ENCODE measurements around the gene CEBPZ.

The CEBPZ gene

GRCh38 chr2:37180006-37180639, 51.3 kb downstream of the CEBPZ start:
- DNase-seq (ENCODE audit: low read depth) = no peak

GRCh38 chr2:37173741-37174140, 57.7 kb downstream of the CEBPZ start:
- DNase-seq (ENCODE audit: low read depth) = no peak

DNA sequence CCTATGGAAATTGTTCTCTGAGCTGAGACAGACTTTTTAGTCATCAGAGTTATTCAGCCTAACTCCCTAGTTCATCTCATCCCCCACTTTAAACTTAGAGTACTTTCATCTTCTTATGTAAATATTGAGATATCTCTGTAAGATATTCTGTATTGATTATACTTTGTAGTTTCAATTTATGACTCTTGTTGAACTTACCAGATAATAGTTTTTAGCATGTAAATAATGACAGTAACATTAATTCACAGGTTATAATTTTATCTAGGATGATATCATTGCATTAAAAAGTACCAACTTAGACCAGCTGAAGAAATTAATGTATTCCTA, 59.8 kb downstream of the CEBPZ start:
- DNase-seq (ENCODE audit: low read depth) = no peak

DNA sequence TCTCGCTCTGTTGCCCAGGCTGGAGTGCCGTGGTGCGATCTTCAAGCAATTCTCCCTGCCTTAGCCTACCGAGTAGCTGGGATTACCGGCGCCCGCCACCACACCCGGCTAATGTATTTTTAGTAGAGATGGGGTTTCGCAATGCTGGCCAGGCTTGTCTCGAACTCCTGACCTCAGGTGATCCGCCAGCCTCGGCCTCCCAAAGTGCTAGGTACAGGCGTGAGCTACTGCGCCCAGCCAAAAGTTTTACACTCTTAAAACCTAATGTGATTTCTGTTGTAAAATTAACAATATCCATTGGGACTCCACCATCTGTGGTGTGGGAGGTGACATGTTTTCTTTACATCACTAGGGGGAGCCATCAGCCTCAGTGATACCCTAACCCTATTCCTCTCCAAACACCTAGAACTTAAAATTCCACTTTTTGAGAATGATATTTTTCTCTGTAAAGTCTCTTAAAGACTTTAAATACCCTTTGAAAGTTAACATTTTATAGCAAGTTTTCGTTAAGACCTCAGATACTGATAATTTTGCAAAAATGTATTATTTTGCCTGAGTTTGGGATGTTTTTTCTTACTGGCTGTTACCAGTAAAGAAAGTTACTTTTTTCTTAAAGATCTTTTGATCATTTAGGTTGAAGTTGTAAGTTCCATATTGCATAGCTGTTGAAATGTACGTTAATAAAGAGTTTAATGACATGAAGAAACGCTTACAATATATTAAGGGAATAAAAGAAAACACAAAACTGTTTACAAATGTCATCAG, 63.0 kb downstream of the CEBPZ start:
- DNase-seq (ENCODE audit: low read depth) = no peak

- DNase-seq (ENCODE audit: low read depth) = no peak
Measured at GRCh38 chr2:37167636-37168180, 63.7 kb downstream of the CEBPZ start.

GRCh38 chr2:37164757-37165156, 66.6 kb downstream of the CEBPZ start:
- DNase-seq (ENCODE audit: low read depth) = no peak

DNA sequence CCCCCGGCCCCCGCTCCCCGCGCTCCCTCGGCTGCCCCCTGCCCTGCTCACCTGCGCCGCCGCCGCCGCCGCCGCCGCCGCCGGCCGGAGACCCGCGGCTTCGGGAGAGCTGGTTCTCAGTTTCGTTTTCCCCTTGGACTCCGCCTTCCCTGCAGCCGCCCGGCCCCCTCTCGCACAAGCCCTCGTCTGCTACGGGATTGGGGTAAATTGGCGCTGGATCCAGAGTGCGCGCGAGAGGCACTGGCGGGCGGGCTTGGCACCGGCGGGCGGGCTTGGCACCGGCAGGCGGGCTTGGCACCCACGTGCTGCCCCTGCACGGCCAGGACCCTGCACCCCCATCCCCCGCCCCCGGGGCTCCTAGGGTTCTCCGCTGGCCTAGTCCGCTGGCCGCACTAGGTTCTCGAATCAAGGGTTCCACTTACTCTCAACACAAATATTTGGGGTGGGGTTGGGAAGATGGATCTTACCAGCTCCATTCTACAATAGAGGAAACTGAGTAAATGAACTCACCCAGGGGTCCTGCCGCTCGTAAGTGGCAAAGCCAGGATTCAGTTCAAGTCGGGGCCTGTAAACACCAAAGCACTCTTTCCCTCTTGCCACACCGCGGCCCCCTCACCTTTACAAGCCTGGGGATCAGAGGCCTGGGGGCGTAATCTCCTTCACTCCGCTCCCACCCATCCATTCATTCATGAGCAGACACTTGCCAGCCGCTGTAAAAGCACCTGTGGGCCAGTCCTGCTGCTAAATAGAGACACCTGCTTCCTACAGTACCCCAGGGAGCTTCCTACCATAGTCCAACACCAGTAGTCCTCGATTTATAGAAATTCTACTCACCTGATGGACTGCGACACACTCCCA, 74.3 kb downstream of the CEBPZ start, which contains the start of gene EIF2AK2:
Gene EIF2AK2 (minus strand): TSS at position 124 of the 858 bp plus-strand sequence. CDS start 9,174 bp downstream, outside the sequence.
- DNase-seq (ENCODE audit: low read depth) = peak; percentile 71

GRCh38 chr2:37156071-37156856, 75.1 kb downstream of the CEBPZ start:
- DNase-seq (ENCODE audit: low read depth) = peak; percentile 25

DNA sequence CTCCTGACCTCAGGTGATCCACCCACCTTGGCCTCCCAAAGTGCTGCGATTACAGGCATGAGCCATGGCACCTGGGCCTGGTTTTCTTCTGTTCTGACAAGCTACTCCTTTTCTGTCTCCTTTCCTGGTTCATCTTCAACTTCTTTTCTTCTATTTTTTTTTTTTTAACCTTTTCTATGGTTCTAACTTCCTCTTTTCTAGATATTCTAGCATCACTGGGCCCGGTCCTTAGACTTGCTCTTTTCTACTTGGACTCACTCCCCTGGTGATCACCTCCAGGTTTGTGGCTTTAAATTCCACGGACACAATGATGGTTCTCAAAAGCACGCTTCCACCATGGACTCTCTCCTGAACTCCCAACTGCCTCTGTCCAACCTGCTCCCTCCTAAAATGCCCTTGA, 76.6 kb downstream of the CEBPZ start:
- DNase-seq (ENCODE audit: low read depth) = no peak

- no peak for DNase-seq (ENCODE audit: low read depth)
Measured at GRCh38 chr2:37153224-37153623, 78.2 kb downstream of the CEBPZ start.

Measured in stimulated activated CD8-positive, alpha-beta memory T cell treated with anti-CD3 and anti-CD28 coated beads, Interleukin-12 subunit alpha, Interleukin-12 subunit beta, amount 100 ng/mL, for 1 hour (primary cell).